Measurements from ENCODE around the gene NOTCH1.

- no peak for TF ChIP-seq CTCF (conservative IDR thresholded peaks at IDR 0.05 in 1 of 2, IDR thresholded peaks at IDR 0.05 in 1 of 2; ENCODE audit: low read depth in 1 of 2, low read length in 2 of 2)
- TF ChIP-seq EZH2 (IDR thresholded peaks at IDR 0.05; ENCODE audit: low read length, missing control alignments), result no peak
Observed at GRCh38 chr9:136530461-136531089, 15.3 kb downstream of the NOTCH1 start.
